Adipocyte (in vitro differentiated cells): ENCODE results near the gene LRRTM3.
A peak's percentile ranks its signal among the peaks of the same experiment; 100 is the strongest.

Experiments
- DNase-seq: peaks from one replicate; pipeline ENCODE4 v3.0.0-alpha.2; 2015; ENCODE audit warnings: low read depth
- H3K27me3 ChIP-seq: replicated peaks from 2 replicates; pipeline ENCODE4 v1.7.0; 2013; ENCODE audit warnings: mild to moderate bottlenecking, low read length, moderate library complexity; ENCODE audit not compliant: control insufficient read depth, insufficient read depth
- H3K36me3 ChIP-seq: 2 replicates; pipeline ENCODE4 v1.7.0; 2013; ENCODE audit warnings: low read length, mild to moderate bottlenecking, moderate library complexity; ENCODE audit not compliant: control insufficient read depth, insufficient read depth, severe bottlenecking
- H3K4me1 ChIP-seq: 2 replicates; pipeline ENCODE4 v1.7.0; 2013; ENCODE audit warnings: mild to moderate bottlenecking, low read length, moderate library complexity; ENCODE audit not compliant: control insufficient read depth, insufficient read depth
- H3K4me3 ChIP-seq: 2 replicates; pipeline ENCODE4 v1.7.0; 2013; ENCODE audit warnings: mild to moderate bottlenecking, low read length, moderate library complexity
- H3K9ac ChIP-seq: 2 replicates; pipeline ENCODE4 v1.7.0; 2013; ENCODE audit warnings: mild to moderate bottlenecking, low read length, moderate library complexity
- H3K9me3 ChIP-seq: 2 replicates; pipeline ENCODE4 v1.7.0; 2013; ENCODE audit warnings: mild to moderate bottlenecking, low read length, moderate library complexity; ENCODE audit not compliant: control insufficient read depth

Gene LRRTM3

GRCh38 chr10:67036808-67037207 is 111.0 kb downstream of the LRRTM3 start:
- no peak for DNase-seq
- Histone ChIP-seq H3K4me1 (no peaks in the 10 kb centered on the region), H3K27me3 (no peaks in the 10 kb centered on the region), H3K4me3 (no peak overlapping the region), H3K9ac (no peak overlapping the region), H3K9me3 (no peaks in the 10 kb centered on the region), H3K36me3 (no peaks in the 10 kb centered on the region)

- no peaks in the 10 kb centered on the region for H3K27me3 ChIP-seq
- H3K4me1 ChIP-seq, result no peaks in the 10 kb centered on the region
- no peak overlapping the region for H3K4me3 ChIP-seq
- no peak for DNase-seq
- H3K9me3 ChIP-seq, result no peaks in the 10 kb centered on the region
- no peak overlapping the region for H3K9ac ChIP-seq
- no peaks in the 10 kb centered on the region for H3K36me3 ChIP-seq
These were observed 117.2 kb downstream of the LRRTM3 start for GRCh38 chr10:67043041-67043440.

- Histone ChIP-seq H3K4me1 (no peaks in the 10 kb centered on the region), H3K36me3 (no peaks in the 10 kb centered on the region), H3K4me3 (no peak overlapping the region), H3K9ac (no peak overlapping the region), H3K9me3 (no peaks in the 10 kb centered on the region), H3K27me3 (no peaks in the 10 kb centered on the region)
- no peak for DNase-seq
These were observed 119.6 kb downstream of the LRRTM3 start for GRCh38 chr10:67045404-67045803.

GRCh38 chr10:67046507-67046906 is 120.7 kb downstream of the LRRTM3 start:
- Histone ChIP-seq H3K36me3 (no peaks in the 10 kb centered on the region), H3K4me1 (no peaks in the 10 kb centered on the region), H3K4me3 (no peak overlapping the region), H3K9ac (no peak overlapping the region), H3K9me3 (no peaks in the 10 kb centered on the region), H3K27me3 (no peaks in the 10 kb centered on the region)
- DNase-seq, result no peak

- Histone ChIP-seq H3K4me1 (no peaks in the 10 kb centered on the region), H3K36me3 (no peaks in the 10 kb centered on the region), H3K9ac (no peak overlapping the region), H3K27me3 (no peaks in the 10 kb centered on the region), H3K9me3 (no peaks in the 10 kb centered on the region), H3K4me3 (no peak overlapping the region)
- DNase-seq, result no peak
These were observed 124.2 kb downstream of the LRRTM3 start for GRCh38 chr10:67049988-67050387.

GRCh38 chr10:67050415-67050814 is 124.6 kb downstream of the LRRTM3 start:
- peak; percentile 7 for DNase-seq

GRCh38 chr10:67072654-67073053 is 146.8 kb downstream of the LRRTM3 start:
- Histone ChIP-seq H3K4me1 (no peaks in the 10 kb centered on the region), H3K27me3 (no peaks in the 10 kb centered on the region), H3K36me3 (no peaks in the 10 kb centered on the region), H3K9me3 (no peaks in the 10 kb centered on the region), H3K9ac (no peak overlapping the region), H3K4me3 (no peak overlapping the region)
- no peak for DNase-seq

More at GRCh38 chr10:67050415-67050814, 124.6 kb downstream of the LRRTM3 start:
- Histone ChIP-seq H3K9me3 (no peaks in the 10 kb centered on the region), H3K9ac (no peak overlapping the region), H3K27me3 (no peaks in the 10 kb centered on the region), H3K36me3 (no peaks in the 10 kb centered on the region), H3K4me1 (no peaks in the 10 kb centered on the region), H3K4me3 (no peak overlapping the region)

GRCh38 chr10:67075491-67075971 is 149.7 kb downstream of the LRRTM3 start:
- Histone ChIP-seq H3K9ac (no peak overlapping the region), H3K4me1 (no peaks in the 10 kb centered on the region), H3K36me3 (no peaks in the 10 kb centered on the region), H3K27me3 (peaks cover 2% of the 10 kb centered on the region), H3K4me3 (no peak overlapping the region), H3K9me3 (no peaks in the 10 kb centered on the region)
- no peak for DNase-seq

- no peaks in the 10 kb centered on the region for H3K9me3 ChIP-seq
- DNase-seq, result peak; percentile 51
- H3K4me1 ChIP-seq, result no peaks in the 10 kb centered on the region
- H3K9ac ChIP-seq, result no peak overlapping the region
- H3K27me3 ChIP-seq, result peaks cover 2% of the 10 kb centered on the region
- H3K4me3 ChIP-seq, result no peak overlapping the region
- no peaks in the 10 kb centered on the region for H3K36me3 ChIP-seq
These were observed 150.3 kb downstream of the LRRTM3 start for GRCh38 chr10:67076144-67076543.

- peak; percentile 91 for DNase-seq
- Histone ChIP-seq H3K9me3 (no peaks in the 10 kb centered on the region), H3K36me3 (no peaks in the 10 kb centered on the region), H3K27me3 (peaks cover 2% of the 10 kb centered on the region), H3K4me3 (no peak overlapping the region), H3K4me1 (no peaks in the 10 kb centered on the region), H3K9ac (no peak overlapping the region)
These were observed 151.5 kb downstream of the LRRTM3 start for GRCh38 chr10:67077376-67077775.

GRCh38 chr10:67079126-67079525 is 153.3 kb downstream of the LRRTM3 start:
- no peak overlapping the region for H3K9ac ChIP-seq
- peaks cover 2% of the 10 kb centered on the region for H3K27me3 ChIP-seq
- H3K9me3 ChIP-seq, result no peaks in the 10 kb centered on the region
- no peaks in the 10 kb centered on the region for H3K36me3 ChIP-seq
- H3K4me1 ChIP-seq, result no peaks in the 10 kb centered on the region
- H3K4me3 ChIP-seq, result no peak overlapping the region
- peak; percentile 43 for DNase-seq
